GM12801 (cell line): ENCODE results near the gene ST6GALNAC4.

Experiments used
- CTCF ChIP-seq: IDR thresholded peaks from one replicate; pipeline ENCODE4 v1.5.1; 2011; ENCODE audit warnings: control low read depth; ENCODE audit not compliant: insufficient read length; ENCODE audit errors: extremely low read depth

Gene ST6GALNAC4

GRCh38 chr9:127895811-127896210 is 21.0 kb downstream of the ST6GALNAC4 start:
- no peak for TF ChIP-seq CTCF

- TF ChIP-seq CTCF: no peak
Measured at GRCh38 chr9:127893392-127893791, 23.4 kb downstream of the ST6GALNAC4 start.

GRCh38 chr9:127892831-127893230 is 24.0 kb downstream of the ST6GALNAC4 start:
- TF ChIP-seq CTCF: no peak

GRCh38 chr9:127890053-127890452 is 26.8 kb downstream of the ST6GALNAC4 start:
- TF ChIP-seq CTCF: no peak

GRCh38 chr9:127887792-127888191 is 29.0 kb downstream of the ST6GALNAC4 start:
- no peak for TF ChIP-seq CTCF

GRCh38 chr9:127886401-127886972 is 30.4 kb downstream of the ST6GALNAC4 start:
- TF ChIP-seq CTCF: no peak

- no peak for TF ChIP-seq CTCF
Measured at GRCh38 chr9:127885508-127886281, 31.1 kb downstream of the ST6GALNAC4 start.
